ENCODE results near the gene FIGNL1.

FIGNL1 gene

DNA sequence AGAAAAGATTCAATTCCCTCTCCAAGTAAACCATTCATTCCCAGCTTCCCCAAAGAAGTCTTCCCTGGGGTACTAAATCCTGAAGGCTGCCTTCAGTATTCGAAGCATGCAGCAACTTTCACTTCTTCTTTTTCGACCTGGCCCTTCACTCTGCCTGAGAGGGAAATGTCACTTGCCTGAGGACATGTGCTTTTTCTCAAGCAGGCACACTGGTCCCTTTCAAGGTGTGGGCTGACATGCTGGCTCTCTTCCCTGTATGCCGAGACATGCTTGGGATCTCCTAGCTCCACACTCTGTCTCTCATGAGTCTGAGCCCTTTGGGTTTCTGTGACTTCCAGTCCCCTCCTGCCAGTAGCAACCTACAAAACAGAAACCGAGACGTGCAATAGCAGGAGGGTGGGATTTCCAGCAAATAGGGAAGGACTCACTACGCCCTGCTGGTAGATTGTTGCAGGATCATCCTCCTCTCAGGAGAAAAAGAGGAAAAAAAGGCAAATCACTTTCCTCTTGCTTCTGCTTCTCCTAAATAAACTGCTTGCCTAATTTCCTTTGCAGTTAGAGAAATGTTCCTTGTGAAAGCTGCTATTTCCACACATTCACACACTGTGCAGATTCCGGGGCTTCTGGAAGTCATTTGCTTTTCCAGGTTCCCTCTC lies 33.5 kb downstream of the FIGNL1 start:
- H3K9me3 ChIP-seq (ENCODE audit: control insufficient read depth, low read length): no peaks in the 10 kb centered on the region
- H3K27me3 ChIP-seq (ENCODE audit: control insufficient read depth, insufficient read depth, low read length, poor library complexity, severe bottlenecking): no peaks in the 10 kb centered on the region
- H3K4me1 ChIP-seq (ENCODE audit: control insufficient read depth, insufficient read depth, low read length): no peaks in the 10 kb centered on the region
- no peaks in the 10 kb centered on the region for H3K36me3 ChIP-seq (ENCODE audit: control insufficient read depth, insufficient read depth, low read length)
- 69 to 76% methylated on average over 7 of the region's 7 CpGs for WGBS, 2 experiments
- no peak overlapping the region for H3K4me3 ChIP-seq (ENCODE audit: insufficient read depth, low read depth, low read length)
- no peak overlapping the region for H3K27ac ChIP-seq (ENCODE audit: insufficient read depth, low read depth, low read length, poor library complexity, severe bottlenecking)

GRCh38 chr7:50415844-50416364 lies 34.2 kb downstream of the FIGNL1 start:
- H3K4me1 ChIP-seq (ENCODE audit: control insufficient read depth, insufficient read depth, low read length): no peaks in the 10 kb centered on the region
- 92 to 93% methylated on average over 6 of the region's 6 CpGs for WGBS, 2 experiments

GRCh38 chr7:50413561-50413960 lies 36.6 kb downstream of the FIGNL1 start:
- Histone ChIP-seq H3K9me3 (ENCODE audit: control insufficient read depth, low read length) (no peaks in the 10 kb centered on the region), H3K27me3 (ENCODE audit: control insufficient read depth, insufficient read depth, low read length, poor library complexity, severe bottlenecking) (no peaks in the 10 kb centered on the region), H3K36me3 (ENCODE audit: control insufficient read depth, insufficient read depth, low read length) (no peaks in the 10 kb centered on the region), H3K4me3 (ENCODE audit: insufficient read depth, low read depth, low read length) (no peak overlapping the region), H3K27ac (ENCODE audit: insufficient read depth, low read depth, low read length, poor library complexity, severe bottlenecking) (no peak overlapping the region), H3K4me1 (ENCODE audit: control insufficient read depth, insufficient read depth, low read length) (no peaks in the 10 kb centered on the region)
- WGBS, 2 experiments: 94 to 95% methylated on average over 7 of the region's 7 CpGs

More at GRCh38 chr7:50415844-50416364, 34.2 kb downstream of the FIGNL1 start:
- H3K9me3 ChIP-seq (ENCODE audit: control insufficient read depth, low read length): no peaks in the 10 kb centered on the region
- H3K4me3 ChIP-seq (ENCODE audit: insufficient read depth, low read depth, low read length): no peak overlapping the region
- no peak overlapping the region for H3K27ac ChIP-seq (ENCODE audit: insufficient read depth, low read depth, low read length, poor library complexity, severe bottlenecking)
- no peaks in the 10 kb centered on the region for H3K36me3 ChIP-seq (ENCODE audit: control insufficient read depth, insufficient read depth, low read length)
- no peaks in the 10 kb centered on the region for H3K27me3 ChIP-seq (ENCODE audit: control insufficient read depth, insufficient read depth, low read length, poor library complexity, severe bottlenecking)

DNA sequence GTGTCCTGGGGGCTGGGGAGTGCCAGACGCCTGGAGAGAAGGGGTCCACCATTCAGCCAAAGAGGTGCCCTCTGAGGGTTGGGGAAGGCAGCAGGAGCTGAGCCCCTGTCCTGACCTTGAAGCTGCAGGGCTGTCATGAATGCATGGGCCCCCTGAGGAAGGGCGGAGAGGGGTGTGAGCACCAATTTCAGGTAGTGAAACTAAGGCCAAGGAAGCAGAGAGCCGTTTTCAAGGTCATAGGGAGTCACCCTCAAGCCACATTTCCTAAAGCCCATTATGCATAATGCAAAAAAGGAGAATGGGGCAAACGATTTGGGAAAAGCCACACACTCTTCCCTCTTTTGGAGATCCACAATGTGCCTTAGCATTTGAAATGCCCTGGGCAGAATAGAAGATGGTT lies 37.2 kb downstream of the FIGNL1 start:
- H3K9me3 ChIP-seq (ENCODE audit: control insufficient read depth, low read length): no peaks in the 10 kb centered on the region
- H3K4me3 ChIP-seq (ENCODE audit: insufficient read depth, low read depth, low read length): no peak overlapping the region
- H3K27me3 ChIP-seq (ENCODE audit: control insufficient read depth, insufficient read depth, low read length, poor library complexity, severe bottlenecking): no peaks in the 10 kb centered on the region
- H3K36me3 ChIP-seq (ENCODE audit: control insufficient read depth, insufficient read depth, low read length): no peaks in the 10 kb centered on the region
- WGBS, 2 experiments: 80 to 81% methylated on average over 4 of the region's 4 CpGs
- H3K4me1 ChIP-seq (ENCODE audit: control insufficient read depth, insufficient read depth, low read length): no peaks in the 10 kb centered on the region
- no peak overlapping the region for H3K27ac ChIP-seq (ENCODE audit: insufficient read depth, low read depth, low read length, poor library complexity, severe bottlenecking)

DNA sequence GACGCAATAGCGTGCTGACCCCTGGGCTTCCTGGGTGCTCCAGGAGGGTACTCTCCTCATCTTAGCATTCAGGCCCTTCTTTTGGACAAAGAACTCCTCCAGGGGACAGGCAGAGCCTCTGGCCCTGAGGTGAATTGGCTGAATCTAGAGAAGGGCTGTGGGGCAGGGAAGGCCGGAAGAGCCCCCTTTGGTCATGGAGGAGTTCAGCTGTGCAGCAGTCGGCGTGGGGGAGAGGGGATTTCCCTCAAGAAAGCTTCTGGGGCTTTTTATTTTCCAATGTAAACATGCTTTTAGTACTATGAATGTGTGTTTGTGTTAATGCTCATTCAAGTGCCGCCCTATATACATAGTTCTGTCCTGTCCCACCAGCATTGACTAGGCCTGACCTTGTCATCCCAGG lies 38.8 kb downstream of the FIGNL1 start:
- H3K4me1 ChIP-seq (ENCODE audit: control insufficient read depth, insufficient read depth, low read length): no peaks in the 10 kb centered on the region
- no peaks in the 10 kb centered on the region for H3K36me3 ChIP-seq (ENCODE audit: control insufficient read depth, insufficient read depth, low read length)
- H3K27me3 ChIP-seq (ENCODE audit: control insufficient read depth, insufficient read depth, low read length, poor library complexity, severe bottlenecking): no peaks in the 10 kb centered on the region
- 91 to 94% methylated on average over 6 of the region's 6 CpGs for WGBS, 2 experiments
- H3K9me3 ChIP-seq (ENCODE audit: control insufficient read depth, low read length): no peaks in the 10 kb centered on the region
- H3K4me3 ChIP-seq (ENCODE audit: insufficient read depth, low read depth, low read length): no peak overlapping the region
- no peak overlapping the region for H3K27ac ChIP-seq (ENCODE audit: insufficient read depth, low read depth, low read length, poor library complexity, severe bottlenecking)

- no peaks in the 10 kb centered on the region for H3K9me3 ChIP-seq (ENCODE audit: control insufficient read depth, low read length)
- no peaks in the 10 kb centered on the region for H3K27me3 ChIP-seq (ENCODE audit: control insufficient read depth, insufficient read depth, low read length, poor library complexity, severe bottlenecking)
- no peak overlapping the region for H3K4me3 ChIP-seq (ENCODE audit: insufficient read depth, low read depth, low read length)
- WGBS, 2 experiments: 89 to 94% methylated on average over 17 of the region's 17 CpGs
- no peaks in the 10 kb centered on the region for H3K4me1 ChIP-seq (ENCODE audit: control insufficient read depth, insufficient read depth, low read length)
- H3K36me3 ChIP-seq (ENCODE audit: control insufficient read depth, insufficient read depth, low read length): no peaks in the 10 kb centered on the region
- no peak overlapping the region for H3K27ac ChIP-seq (ENCODE audit: insufficient read depth, low read depth, low read length, poor library complexity, severe bottlenecking)
Observed at GRCh38 chr7:50409856-50410745, 40.0 kb downstream of the FIGNL1 start.

DNA sequence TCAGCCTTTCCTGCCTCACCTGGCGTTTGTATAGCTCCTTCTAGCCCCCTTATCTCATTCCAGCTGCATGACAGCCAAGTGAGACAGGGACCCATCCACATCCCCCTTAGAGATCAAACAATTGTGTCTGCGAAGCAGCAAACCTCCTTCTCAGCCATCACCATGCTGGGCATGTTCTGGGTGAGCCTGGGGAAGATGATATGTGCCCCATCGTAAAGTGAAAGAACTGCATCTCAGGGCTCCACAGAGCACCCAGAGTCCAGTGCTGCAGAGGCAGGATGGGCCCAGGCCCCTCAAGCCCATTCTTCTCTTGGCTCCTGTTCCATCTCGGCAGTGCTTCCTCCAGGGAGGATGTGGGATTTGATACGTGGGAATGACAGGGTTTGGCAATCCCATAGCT lies 43.2 kb downstream of the FIGNL1 start:
- H3K4me3 ChIP-seq (ENCODE audit: insufficient read depth, low read depth, low read length): no peak overlapping the region
- H3K4me1 ChIP-seq (ENCODE audit: control insufficient read depth, insufficient read depth, low read length): no peaks in the 10 kb centered on the region
- 92 to 93% methylated on average over 5 of the region's 5 CpGs for WGBS, 2 experiments
- H3K27ac ChIP-seq (ENCODE audit: insufficient read depth, low read depth, low read length, poor library complexity, severe bottlenecking): no peak overlapping the region
- H3K36me3 ChIP-seq (ENCODE audit: control insufficient read depth, insufficient read depth, low read length): no peaks in the 10 kb centered on the region
- H3K9me3 ChIP-seq (ENCODE audit: control insufficient read depth, low read length): no peaks in the 10 kb centered on the region
- no peaks in the 10 kb centered on the region for H3K27me3 ChIP-seq (ENCODE audit: control insufficient read depth, insufficient read depth, low read length, poor library complexity, severe bottlenecking)

DNA sequence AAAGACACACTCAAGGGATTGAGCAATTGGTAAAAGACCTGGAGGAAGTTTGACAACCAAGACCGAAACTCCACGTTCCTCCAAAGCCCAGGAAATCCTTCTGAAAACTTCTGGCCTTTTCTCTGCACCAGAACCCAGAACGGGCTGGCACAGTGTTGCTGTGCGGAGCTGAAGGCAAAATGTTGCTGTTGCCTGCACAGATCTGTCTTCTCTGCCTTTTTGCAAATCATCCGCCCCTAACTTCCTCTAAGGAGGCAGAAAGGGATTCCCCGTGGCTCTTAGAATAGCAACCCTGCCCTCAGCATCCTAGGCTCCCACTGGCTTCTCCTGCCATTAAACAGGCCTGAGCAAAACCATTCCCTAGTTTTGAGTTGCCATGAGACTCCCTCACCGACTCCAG lies 44.9 kb downstream of the FIGNL1 start:
- Histone ChIP-seq H3K4me3 (ENCODE audit: insufficient read depth, low read depth, low read length) (no peak overlapping the region), H3K27me3 (ENCODE audit: control insufficient read depth, insufficient read depth, low read length, poor library complexity, severe bottlenecking) (no peaks in the 10 kb centered on the region), H3K4me1 (ENCODE audit: control insufficient read depth, insufficient read depth, low read length) (no peaks in the 10 kb centered on the region), H3K27ac (ENCODE audit: insufficient read depth, low read depth, low read length, poor library complexity, severe bottlenecking) (no peak overlapping the region), H3K36me3 (ENCODE audit: control insufficient read depth, insufficient read depth, low read length) (no peaks in the 10 kb centered on the region), H3K9me3 (ENCODE audit: control insufficient read depth, low read length) (no peaks in the 10 kb centered on the region)
- WGBS, 2 experiments: 95 to 96% methylated on average over 7 of the region's 7 CpGs

- H3K27ac ChIP-seq (ENCODE audit: insufficient read depth, low read depth, low read length, poor library complexity, severe bottlenecking): no peak overlapping the region
- no peaks in the 10 kb centered on the region for H3K27me3 ChIP-seq (ENCODE audit: control insufficient read depth, insufficient read depth, low read length, poor library complexity, severe bottlenecking)
- no peak overlapping the region for H3K4me3 ChIP-seq (ENCODE audit: insufficient read depth, low read depth, low read length)
- no peaks in the 10 kb centered on the region for H3K4me1 ChIP-seq (ENCODE audit: control insufficient read depth, insufficient read depth, low read length)
- WGBS, 2 experiments: 85 to 88% methylated on average over 7 of the region's 7 CpGs
- H3K9me3 ChIP-seq (ENCODE audit: control insufficient read depth, low read length): no peaks in the 10 kb centered on the region
- H3K36me3 ChIP-seq (ENCODE audit: control insufficient read depth, insufficient read depth, low read length): no peaks in the 10 kb centered on the region
Observed at GRCh38 chr7:50404392-50404791, 45.8 kb downstream of the FIGNL1 start.

- H3K4me3 ChIP-seq (ENCODE audit: insufficient read depth, low read depth, low read length): no peak overlapping the region
- no peaks in the 10 kb centered on the region for H3K27me3 ChIP-seq (ENCODE audit: control insufficient read depth, insufficient read depth, low read length, poor library complexity, severe bottlenecking)
- no peak overlapping the region for H3K27ac ChIP-seq (ENCODE audit: insufficient read depth, low read depth, low read length, poor library complexity, severe bottlenecking)
- H3K9me3 ChIP-seq (ENCODE audit: control insufficient read depth, low read length): no peaks in the 10 kb centered on the region
- no peaks in the 10 kb centered on the region for H3K36me3 ChIP-seq (ENCODE audit: control insufficient read depth, insufficient read depth, low read length)
- H3K4me1 ChIP-seq (ENCODE audit: control insufficient read depth, insufficient read depth, low read length): no peaks in the 10 kb centered on the region
- WGBS, 2 experiments: 94 to 95% methylated on average over 41 of the region's 41 CpGs
Observed at GRCh38 chr7:50400114-50400513, 50.0 kb downstream of the FIGNL1 start.
